Neutrophil (primary cell): Measurements from ENCODE around the gene PDE9A.

Experiments
- H3K27ac ChIP-seq: fragments of 200-600 bp; sonication (generic); 2 replicates; pipeline ENCODE4 v1.5.1; 2016; ENCODE audit warnings: mild to moderate bottlenecking, moderate library complexity
- H3K27me3 ChIP-seq: fragments of 200-600 bp; sonication (generic); 2 replicates; pipeline ENCODE4 v1.6.0; 2016; ENCODE audit warnings: mild to moderate bottlenecking
- H3K36me3 ChIP-seq: fragments of 200-600 bp; sonication (generic); 2 replicates; pipeline ENCODE4 v1.5.1; 2017
- H3K4me1 ChIP-seq, 2 experiments: fragments of 200-600 bp in 1 of 2; sonication (generic) in 1 of 2; 1 replicate in 1 of 2; 2 replicates in 1 of 2; pipeline versions ENCODE4 v1.5.1 to v1.6.1; 2013 to 2016; ENCODE audit warnings: low read depth in 1 of 2, low read length in 1 of 2, mild to moderate bottlenecking in 1 of 2, moderate library complexity in 1 of 2; ENCODE audit not compliant: control insufficient read depth in 1 of 2, insufficient read depth in 1 of 2
- H3K4me3 ChIP-seq, 2 experiments: fragments of 200-600 bp in 1 of 2; sonication (generic) in 1 of 2; 1 replicate in 1 of 2; 2 replicates in 1 of 2; pipeline ENCODE4 v1.5.1; 2013 to 2016; ENCODE audit warnings: low read depth in 1 of 2, low read length in 1 of 2, mild to moderate bottlenecking in 1 of 2, moderate library complexity in 1 of 2
- H3K9me3 ChIP-seq: fragments of 200-600 bp; sonication (generic); 2 replicates; pipeline ENCODE4 v1.5.1; 2016
- CTCF ChIP-seq: fragments of 200-600 bp; sonication (generic); IDR thresholded peaks from 2 replicates; pipeline ENCODE4 v1.5.1; 2016; ENCODE audit warnings: antibody characterized with exemption

The PDE9A gene

GRCh38 chr21:42725416-42725930, 72.1 kb downstream of the PDE9A start:
- no peak for TF ChIP-seq CTCF

GRCh38 chr21:42731264-42732032, 78.0 kb downstream of the PDE9A start:
- no peaks in the 10 kb centered on the region for H3K27me3 ChIP-seq
- no peak for TF ChIP-seq CTCF
- H3K27ac ChIP-seq = no peak overlapping the region
- peaks cover 13 to 17% of the 10 kb centered on the region in 2 experiments for H3K4me1 ChIP-seq
- no peaks in the 10 kb centered on the region for H3K9me3 ChIP-seq
- no peaks in the 10 kb centered on the region for H3K36me3 ChIP-seq
- no peak overlapping the region for H3K4me3 ChIP-seq

More at GRCh38 chr21:42725416-42725930, 72.1 kb downstream of the PDE9A start:
- Histone ChIP-seq H3K36me3 (no peaks in the 10 kb centered on the region), H3K27me3 (no peaks in the 10 kb centered on the region), H3K4me1 (no peaks in the 10 kb centered on the region), H3K4me3 (no peak overlapping the region), H3K27ac (no peak overlapping the region), H3K9me3 (no peaks in the 10 kb centered on the region)

GRCh38 chr21:42732033-42732410, 78.6 kb downstream of the PDE9A start:
- no peaks in the 10 kb centered on the region for H3K9me3 ChIP-seq
- no peaks in the 10 kb centered on the region for H3K27me3 ChIP-seq
- no peak for TF ChIP-seq CTCF
- H3K36me3 ChIP-seq = no peaks in the 10 kb centered on the region
- no peak overlapping the region for H3K4me3 ChIP-seq
- H3K4me1 ChIP-seq = peaks cover 17 to 22% of the 10 kb centered on the region in 2 experiments
- H3K27ac ChIP-seq = no peak overlapping the region

DNA sequence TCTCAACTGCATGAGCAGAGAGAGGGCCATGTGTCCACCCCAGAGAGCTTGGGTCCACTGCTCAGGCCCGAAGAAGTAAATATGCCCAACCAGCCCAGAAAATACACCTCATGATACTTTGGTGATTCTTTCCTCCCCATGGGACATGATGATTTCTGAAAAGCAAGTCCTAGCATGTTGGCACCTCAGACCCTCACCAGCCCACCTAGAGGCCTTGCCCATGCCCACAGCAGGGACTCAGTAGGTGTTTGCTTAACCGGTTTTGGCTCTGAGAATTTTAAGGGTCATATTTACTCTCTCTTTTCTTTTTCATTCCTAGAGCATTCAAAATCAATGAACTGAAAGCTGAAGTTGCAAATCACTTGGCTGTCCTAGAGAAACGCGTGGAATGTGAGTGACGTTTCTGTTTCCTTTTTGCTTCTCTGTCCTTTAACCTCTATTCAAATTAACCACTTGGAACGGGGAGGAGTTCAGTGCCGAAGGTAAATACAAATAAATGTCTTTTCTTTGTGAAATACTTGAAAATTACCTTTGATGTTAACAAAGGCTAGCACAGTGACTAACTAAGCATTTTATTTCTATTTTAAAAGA, 79.7 kb downstream of the PDE9A start:
- Histone ChIP-seq H3K4me1 (peaks cover 23 to 30% of the 10 kb centered on the region in 2 experiments), H3K9me3 (no peaks in the 10 kb centered on the region), H3K27ac (peak overlapping the region; percentile 15), H3K36me3 (no peaks in the 10 kb centered on the region), H3K27me3 (no peaks in the 10 kb centered on the region), H3K4me3 (no peak overlapping the region)
- TF ChIP-seq CTCF = no peak

- peak overlapping the region; percentile 77 for H3K27ac ChIP-seq
- H3K4me3 ChIP-seq = no peak overlapping the region
- H3K9me3 ChIP-seq = no peaks in the 10 kb centered on the region
- H3K4me1 ChIP-seq = peaks cover 27 to 37% of the 10 kb centered on the region in 2 experiments
- no peak for TF ChIP-seq CTCF
- H3K27me3 ChIP-seq = no peaks in the 10 kb centered on the region
- H3K36me3 ChIP-seq = no peaks in the 10 kb centered on the region
Observed at GRCh38 chr21:42733874-42734273, 80.5 kb downstream of the PDE9A start.
